GM12878 (cell line): Measurements from ENCODE around the gene SH3BP1. TPM values are rescaled to one million over a fixed set of nuclear protein-coding genes. Genes with fewer than 3 reads are reported as not detected.
A peak's percentile ranks its signal among the peaks of the same experiment; 100 is the strongest.

Source experiments
- ATAC-seq: fragments of 200-7000 bp; cut with Tn5 transposase; 3 replicates; pipeline ENCODE4 v1.9.1; 2020; ENCODE audit warnings: mild to moderate bottlenecking, moderate library complexity
- BruUV-seq: library from RNA; stranded (reverse); fragments of 400-500 nt; replicated peaks from 2 replicates; lab custom pipeline; 2021; lab: Mats Ljungman, UMichigan
- CTCF ChIA-PET: fragments of 300-600 bp; sonication (Branson Sonifier 250); formaldehyde crosslinking; extraction: SDS; loops from one replicate; lab custom pipeline; 2021; ENCODE audit warnings: inconsistent platforms; lab: Yijun Ruan, JAX
- POLR2A ChIA-PET: fragments of 350-600 bp; formaldehyde crosslinking; extraction: SDS; loops from one replicate; lab custom pipeline; 2021; ENCODE audit warnings: inconsistent platforms; lab: Charles Lee
- RAD21 ChIA-PET: fragments of 300-600 bp; sonication (Branson Sonifier 250); formaldehyde crosslinking; loops from one replicate; lab custom pipeline; 2023; ENCODE audit warnings: antibody characterized with exemption; ENCODE audit not compliant: unreplicated experiment; lab: Charles Lee
- SMC1A ChIA-PET: fragments of 300-600 bp; sonication (Branson Sonifier 250); formaldehyde crosslinking; loops from one replicate; lab custom pipeline; 2023; ENCODE audit not compliant: unreplicated experiment, uncharacterized antibody; lab: Charles Lee
- DNase-seq: peaks from one replicate; pipeline ENCODE4 v3.0.0-alpha.2; 2011; ENCODE audit warnings: low read depth, low spot score
- FAIRE-seq: peaks from 3 replicates; lab custom pipeline; 2011; peaks lifted over from hg19 to GRCh38; lab: Jason Lieb, UNC
- H2AFZ ChIP-seq: 2 replicates; pipeline ENCODE4 v1.6.0; 2011; ENCODE audit warnings: low read depth, low read length, control low read depth; ENCODE audit not compliant: control insufficient read depth
- H3K27ac ChIP-seq: 2 replicates; pipeline ENCODE4 v1.5.1; 2011; ENCODE audit warnings: control low read depth; ENCODE audit not compliant: control insufficient read depth, insufficient read depth
- H3K27me3 ChIP-seq, 2 experiments: replicated peaks in 1 of 2; 2 replicates each; pipeline versions ENCODE4 v1.6.0 to v1.6.1; 2011; ENCODE audit warnings: low read length in 1 of 2; ENCODE audit not compliant: control insufficient read depth in 2 of 2, insufficient read depth in 2 of 2
- H3K36me3 ChIP-seq, 2 experiments: 2 replicates each; pipeline ENCODE4 v1.5.1; 2011; ENCODE audit warnings: low read length in 1 of 2; ENCODE audit not compliant: control insufficient read depth in 2 of 2, insufficient read depth in 2 of 2
- H3K4me1 ChIP-seq: 2 replicates; pipeline ENCODE4 v1.6.1; 2011; ENCODE audit warnings: mild to moderate bottlenecking, low read length, moderate library complexity, mixed read lengths; ENCODE audit not compliant: control insufficient read depth, insufficient read depth
- H3K4me2 ChIP-seq: 2 replicates; pipeline ENCODE4 v1.6.0; 2011; ENCODE audit warnings: control low read depth; ENCODE audit not compliant: control insufficient read depth, insufficient read depth
- H3K4me3 ChIP-seq: fragments of 200-600 bp; sonication (generic); 2 replicates; pipeline ENCODE4 v1.5.1; 2016
- H3K79me2 ChIP-seq: 2 replicates; pipeline ENCODE4 v1.6.0; 2011; ENCODE audit warnings: low read length; ENCODE audit not compliant: control insufficient read depth, insufficient read depth
- H3K9ac ChIP-seq: 2 replicates; pipeline ENCODE4 v1.8.0; 2011; ENCODE audit warnings: low read length, control low read depth, mixed read lengths; ENCODE audit not compliant: control insufficient read depth, insufficient read depth
- H3K9me3 ChIP-seq: replicated peaks from 3 replicates; pipeline ENCODE4 v1.5.1; 2011; ENCODE audit warnings: mild to moderate bottlenecking, low read length; ENCODE audit not compliant: control insufficient read depth, insufficient read depth
- H4K20me1 ChIP-seq: 2 replicates; pipeline ENCODE4 v1.6.0; 2011; ENCODE audit not compliant: control insufficient read depth, insufficient read depth
- BHLHE40 ChIP-seq, 2 experiments: fragments of 450-650 bp in 1 of 2; IDR thresholded peaks; 2 replicates each; pipeline ENCODE4 v1.6.1; 2011 to 2017; ENCODE audit warnings: low read depth in 2 of 2, borderline replicate concordance in 1 of 2, improper control_type of control experiment in 1 of 2, low read length in 1 of 2, mild to moderate bottlenecking in 1 of 2
- ELK1 ChIP-seq: IDR thresholded peaks from 2 replicates; pipeline ENCODE4 v1.6.1; 2012; ENCODE audit warnings: low read depth, low read length, improper control_type of control experiment
- KAT2A ChIP-seq: conservative IDR thresholded peaks from 2 replicates; pipeline ENCODE4 v1.6.1; 2011; ENCODE audit warnings: low read depth, low read length; ENCODE audit not compliant: control insufficient read depth
- MEF2A ChIP-seq: IDR thresholded peaks from 2 replicates; pipeline ENCODE4 v1.6.1; 2011; ENCODE audit warnings: low read depth, mild to moderate bottlenecking, low read length, moderate library complexity; ENCODE audit not compliant: insufficient read depth
- SP1 ChIP-seq: IDR thresholded peaks from one replicate; pipeline ENCODE4 v1.6.1; 2011; ENCODE audit warnings: low read depth, low read length
- SUPT20H ChIP-seq: IDR thresholded peaks from 2 replicates; pipeline ENCODE4 v1.6.1; 2011; ENCODE audit warnings: low read depth, mild to moderate bottlenecking, low read length, moderate library complexity, borderline replicate concordance; ENCODE audit not compliant: control insufficient read depth
- TARDBP ChIP-seq: IDR thresholded peaks from 2 replicates; pipeline ENCODE4 v1.6.1; 2016; ENCODE audit warnings: borderline replicate concordance
- TBL1XR1 ChIP-seq: IDR thresholded peaks from 2 replicates; pipeline ENCODE4 v1.6.1; 2012; ENCODE audit warnings: low read depth, low read length, improper control_type of control experiment
- ZBTB11 ChIP-seq: fragments of 450-650 bp; formaldehyde crosslinking; IDR thresholded peaks from 2 replicates; pipeline ENCODE4 v1.5.0; 2022; ENCODE audit warnings: mild to moderate bottlenecking, missing genetic modification characterization
- ZNF207 ChIP-seq: fragments of 450-650 bp; IDR thresholded peaks from 2 replicates; pipeline ENCODE4 v1.6.1; 2014; ENCODE audit warnings: antibody characterized with exemption, mild to moderate bottlenecking, borderline replicate concordance
- ZNF24 ChIP-seq: fragments of 450-650 bp; IDR thresholded peaks from 2 replicates; pipeline ENCODE4 v1.6.1; 2017; ENCODE audit warnings: antibody characterized with exemption, mild to moderate bottlenecking
- WGBS: methylation state at CpG from one replicate; pipeline ENCODE4 v1.1.6; 2016; ENCODE audit warnings: low lambda C conversion rate; ENCODE audit not compliant: insufficient replicate concordance, insufficient coverage; ENCODE audit errors: missing lambda C conversion rate; 5-methylcytosine and 5-hydroxymethylcytosine counted together
- in situ Hi-C: fragments of 300-500 bp; cut with MboI; formaldehyde crosslinking; loops from 9 replicates; pipeline ENCODE4 v1.14.3; 2018; ENCODE audit warnings: mixed read lengths
- intact Hi-C: fragments of 100-400 bp; cut with micrococcal nuclease; formaldehyde crosslinking; loops from one replicate; pipeline ENCODE4 v1.14.2; 2022; ENCODE audit not compliant: unreplicated experiment
- polyA plus RNA-seq, 11 experiments: library from polyadenylated mRNA; depleted of rRNA in 4 of 11; unstranded in 6 of 11; stranded (reverse) in 5 of 11; fragments of >200 nt; fragmentation: Nextera tagmentation in 4 of 11; fragmentation: Illumina TruSeq in 1 of 11; extraction: Ambion mirVana in 4 of 11; extraction: Trizol in 1 of 11; gene quantifications; 1 replicate in 1 of 11; 2 replicates in 10 of 11; pipeline versions ENCODE4 v1.2.1 to v1.2.3, GENCODE V29; 2011 to 2016; ENCODE audit warnings: inconsistent platforms in 2 of 11, missing spikeins in 2 of 11, low read depth in 1 of 11
- total RNA-seq, 4 experiments: library from RNA; depleted of rRNA in 3 of 4; stranded (reverse); fragments of >200 nt in 3 of 4; fragmentation: Illumina TruSeq in 1 of 4; extraction: Trizol in 1 of 4; gene quantifications; 2 replicates each; pipeline versions ENCODE4 v1.2.1 to v1.2.3, GENCODE V29; 2013 to 2021
- TF ChIP-seq, protein P1 (sequence below): fragments of 150-350 bp; IDR thresholded peaks from 2 replicates; pipeline ENCODE4 v1.6.1; 2016; ENCODE audit warnings: low read depth, low read length

Gene SH3BP1
- total and polyA plus RNA-seq, 10 of the 15 experiments (the other 5 are each of a cell fraction or from before 2014, with no cell fraction given), result 0.29 to 70.5 (median 22.5) TPM

GRCh38 chr22:37662039-37662438 is 22.6 kb downstream of the SH3BP1 start:
- ATAC-seq (no peak), DNase-seq (no peak), FAIRE-seq (peak; percentile 77)
- intact Hi-C loops, result no loop called here
- Histone ChIP-seq H3K9me3 (no peaks in the 10 kb centered on the region), H2AFZ (no peak overlapping the region), H3K27me3 (no peaks in the 10 kb centered on the region), H4K20me1 (no peaks in the 10 kb centered on the region), H3K4me1 (peaks cover 12% of the 10 kb centered on the region), H3K4me2 (peak overlapping the region; percentile 82), H3K79me2 (peaks cover 51% of the 10 kb centered on the region), H3K4me3 (peak overlapping the region; percentile 34), H3K36me3 (peaks cover 0 to 12% of the 10 kb centered on the region in 2 experiments; a peak in 3 of 4 replicates), H3K9ac (peak overlapping the region; percentile 33; the same call in 1 of the 2 replicates), H3K27ac (peak overlapping the region; percentile 35)
- ChIA-PET SMC1A (interaction anchor here (0.9 to 7.9 kb wide), 9 partner anchors 10 to 203 kb away, joined by 3 to 157 read pairs (median 23); partner anchors contain the start of genes GGA1, LGALS1, NOL12 and SH3BP1), POLR2A (interaction anchor here (1.0 to 9.6 kb wide), 5 partner anchors 8 to 55 kb away, joined by 3 to 209 read pairs (median 6); partner anchors contain the start of genes LGALS1 and NOL12), CTCF (interaction anchor here (0.6 to 11.7 kb wide), 18 partner anchors 8 to 304 kb away, joined by 3 to 414 read pairs (median 6); partner anchors contain the start of genes GGA1, LGALS1, NOL12 and SH3BP1), RAD21 (interaction anchor here (0.9 to 9.1 kb wide), 14 partner anchors 9 to 292 kb away, joined by 3 to 173 read pairs (median 8); partner anchors contain the start of genes ANKRD54, C22orf23, GCAT and GGA1)
- no TSS peak for BruUV-seq
- in situ Hi-C loops, result no loop called here
- 61% methylated on average over 5 of the region's 5 CpGs for WGBS
- TF ChIP-seq, protein P1, sequence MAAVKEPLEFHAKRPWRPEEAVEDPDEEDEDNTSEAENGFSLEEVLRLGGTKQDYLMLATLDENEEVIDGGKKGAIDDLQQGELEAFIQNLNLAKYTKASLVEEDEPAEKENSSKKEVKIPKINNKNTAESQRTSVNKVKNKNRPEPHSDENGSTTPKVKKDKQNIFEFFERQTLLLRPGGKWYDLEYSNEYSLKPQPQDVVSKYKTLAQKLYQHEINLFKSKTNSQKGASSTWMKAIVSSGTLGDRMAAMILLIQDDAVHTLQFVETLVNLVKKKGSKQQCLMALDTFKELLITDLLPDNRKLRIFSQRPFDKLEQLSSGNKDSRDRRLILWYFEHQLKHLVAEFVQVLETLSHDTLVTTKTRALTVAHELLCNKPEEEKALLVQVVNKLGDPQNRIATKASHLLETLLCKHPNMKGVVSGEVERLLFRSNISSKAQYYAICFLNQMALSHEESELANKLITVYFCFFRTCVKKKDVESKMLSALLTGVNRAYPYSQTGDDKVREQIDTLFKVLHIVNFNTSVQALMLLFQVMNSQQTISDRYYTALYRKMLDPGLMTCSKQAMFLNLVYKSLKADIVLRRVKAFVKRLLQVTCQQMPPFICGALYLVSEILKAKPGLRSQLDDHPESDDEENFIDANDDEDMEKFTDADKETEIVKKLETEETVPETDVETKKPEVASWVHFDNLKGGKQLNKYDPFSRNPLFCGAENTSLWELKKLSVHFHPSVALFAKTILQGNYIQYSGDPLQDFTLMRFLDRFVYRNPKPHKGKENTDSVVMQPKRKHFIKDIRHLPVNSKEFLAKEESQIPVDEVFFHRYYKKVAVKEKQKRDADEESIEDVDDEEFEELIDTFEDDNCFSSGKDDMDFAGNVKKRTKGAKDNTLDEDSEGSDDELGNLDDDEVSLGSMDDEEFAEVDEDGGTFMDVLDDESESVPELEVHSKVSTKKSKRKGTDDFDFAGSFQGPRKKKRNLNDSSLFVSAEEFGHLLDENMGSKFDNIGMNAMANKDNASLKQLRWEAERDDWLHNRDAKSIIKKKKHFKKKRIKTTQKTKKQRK, result no peak
- TF ChIP-seq ZBTB11 (no peak), BHLHE40 (IDR thresholded peaks at IDR 0.05; ENCODE audit: borderline replicate concordance in 1 of 2, low read depth in 2 of 2, low read length in 1 of 2) (peak in 1 of 2 experiments; percentile 39; a peak in 1 of 4 replicates), TARDBP (no peak), SUPT20H (no peak), TBL1XR1 (no peak), ZNF207 (no peak), SP1 (no peak), MEF2A (no peak), ELK1 (no peak), KAT2A (no peak), ZNF24 (no peak)
